Effector CD4-positive, alpha-beta T cell (primary cell): Measurements from ENCODE around the gene RWDD4.
"Not testable (repeated sequence)": the region's sequence is repeated elsewhere in the genome, so short reads cannot be mapped to it uniquely, and the experiment has no call there.

Experiments
- DNase-seq: peaks from one replicate; pipeline ENCODE4 v3.0.0-alpha.2; 2020

RWDD4 gene

GRCh38 chr4:183635321-183635720 is 23.7 kb downstream of the RWDD4 start:
- DNase-seq: no peak

DNA sequence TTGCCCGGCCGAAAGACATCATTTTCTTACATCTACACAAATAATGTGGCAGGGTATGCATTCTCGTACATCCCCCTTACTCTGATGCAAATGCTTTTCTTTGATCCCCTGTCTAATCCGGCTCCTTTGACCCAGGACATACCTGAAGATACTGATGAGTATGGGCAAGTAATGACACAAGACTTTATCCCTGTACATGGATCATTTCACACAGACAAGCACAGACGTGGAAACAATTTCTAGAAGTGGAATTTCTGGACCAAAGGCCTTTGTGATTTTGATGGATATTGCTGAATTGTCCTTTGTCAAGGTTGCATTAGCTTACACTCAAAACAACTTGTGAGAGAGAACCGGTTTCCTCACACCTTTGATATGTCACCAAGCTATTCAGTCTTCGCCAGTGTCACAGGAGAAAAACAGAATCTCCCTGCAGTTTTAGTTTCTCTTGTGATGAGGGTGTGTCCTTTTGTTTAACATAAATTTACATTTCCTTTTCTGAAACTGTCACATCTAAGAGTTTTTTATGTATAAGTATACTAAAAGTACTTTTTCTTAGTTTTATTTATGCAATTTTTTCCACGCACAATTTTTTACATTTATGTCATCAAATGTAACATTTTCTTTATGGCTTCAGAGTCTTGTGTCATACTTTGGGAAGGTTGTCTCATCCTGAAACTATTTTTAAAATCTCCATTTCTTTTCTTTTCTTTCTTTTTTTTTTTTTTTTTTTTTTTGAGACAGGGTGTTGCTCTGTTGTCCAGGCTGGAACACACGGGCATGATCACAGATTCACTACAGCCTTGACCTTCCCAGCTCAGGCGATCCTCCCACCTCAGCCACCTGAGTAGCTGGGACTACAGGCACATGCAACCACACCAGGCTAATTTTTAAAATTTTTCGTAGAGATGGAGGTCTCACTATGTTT is 25.2 kb downstream of the RWDD4 start:
- no peak for DNase-seq

DNA sequence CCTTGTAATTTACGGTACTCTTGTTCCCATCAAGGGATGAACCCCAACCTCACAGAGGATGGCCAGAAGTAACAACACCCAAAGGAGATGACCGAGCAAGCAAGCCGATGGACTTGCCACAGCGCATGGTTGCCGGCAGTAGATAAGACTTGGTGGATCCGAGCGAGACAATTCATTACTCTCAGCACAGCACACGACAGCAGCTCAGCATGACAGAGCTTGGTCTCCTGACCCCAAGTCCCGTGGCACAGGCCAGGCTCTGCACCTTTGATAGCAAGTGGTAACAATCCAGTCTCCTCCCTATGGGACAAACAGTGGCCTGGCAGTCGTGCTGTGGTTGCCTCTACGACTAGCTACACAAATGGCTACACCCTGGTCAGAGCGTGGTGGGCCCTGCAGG is 26.3 kb downstream of the RWDD4 start:
- no peak for DNase-seq

DNA sequence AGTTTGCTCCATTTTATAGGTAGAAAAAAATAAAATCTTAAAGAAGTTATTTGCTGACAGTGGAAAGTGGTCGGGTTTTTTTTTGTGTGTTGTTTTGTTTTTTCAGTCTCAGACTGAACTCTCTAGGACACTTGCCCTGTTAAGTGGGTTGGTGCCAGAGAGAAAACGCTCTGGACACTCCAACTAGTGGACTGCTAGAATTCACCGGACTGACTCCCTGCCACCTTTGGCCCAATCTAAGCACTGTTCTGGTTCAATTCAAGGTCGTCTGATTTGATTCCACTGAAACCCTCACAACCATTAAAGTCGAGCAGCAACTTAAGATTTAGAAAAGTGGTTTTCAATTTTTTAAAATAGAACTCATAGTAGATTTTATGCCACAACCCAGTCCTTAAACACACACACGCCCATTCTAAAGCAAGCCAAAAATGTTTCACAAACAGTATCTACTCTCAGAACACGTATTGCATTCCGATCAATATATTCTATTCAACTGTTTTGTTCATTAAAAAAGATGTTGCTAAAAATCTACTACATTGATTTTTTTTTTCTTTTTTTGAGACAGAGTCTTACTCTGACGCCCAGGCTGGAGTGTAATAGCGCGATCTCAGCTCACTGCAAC is 27.3 kb downstream of the RWDD4 start:
- no peak for DNase-seq

DNA sequence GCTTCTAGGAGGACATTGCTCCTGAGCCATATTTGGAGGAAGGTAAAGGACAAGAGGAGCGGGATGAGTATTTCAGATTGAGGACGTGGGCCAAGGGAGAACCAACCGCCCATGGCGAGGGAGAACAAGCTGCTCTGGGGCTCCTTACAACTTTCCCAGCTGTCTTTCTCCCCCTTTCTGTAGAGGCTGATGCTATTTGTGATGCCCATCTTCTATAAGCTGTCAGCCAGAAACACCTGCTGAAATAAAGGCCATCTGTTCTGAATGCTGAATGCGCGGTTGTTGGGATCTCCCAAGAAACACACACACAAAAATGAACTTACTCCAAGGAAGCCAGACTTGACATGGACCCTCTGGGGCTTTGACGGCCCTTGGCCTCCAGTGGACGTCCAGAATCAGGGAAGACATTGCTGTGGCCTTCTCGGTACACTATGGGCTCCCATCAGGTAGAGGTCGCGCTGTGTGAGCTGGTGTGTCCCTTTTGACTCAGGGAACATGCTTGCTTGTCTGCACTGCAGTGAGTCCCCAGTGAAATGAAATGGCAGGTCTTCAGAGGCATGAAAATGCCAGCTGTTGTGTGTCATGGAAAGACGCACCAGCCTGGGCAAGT is 30.9 kb downstream of the RWDD4 start:
- no peak for DNase-seq

- DNase-seq: not testable (repeated sequence)
Observed at GRCh38 chr4:183627286-183627685, 31.7 kb downstream of the RWDD4 start.

GRCh38 chr4:183626168-183626567 is 32.8 kb downstream of the RWDD4 start:
- DNase-seq: no peak

DNA sequence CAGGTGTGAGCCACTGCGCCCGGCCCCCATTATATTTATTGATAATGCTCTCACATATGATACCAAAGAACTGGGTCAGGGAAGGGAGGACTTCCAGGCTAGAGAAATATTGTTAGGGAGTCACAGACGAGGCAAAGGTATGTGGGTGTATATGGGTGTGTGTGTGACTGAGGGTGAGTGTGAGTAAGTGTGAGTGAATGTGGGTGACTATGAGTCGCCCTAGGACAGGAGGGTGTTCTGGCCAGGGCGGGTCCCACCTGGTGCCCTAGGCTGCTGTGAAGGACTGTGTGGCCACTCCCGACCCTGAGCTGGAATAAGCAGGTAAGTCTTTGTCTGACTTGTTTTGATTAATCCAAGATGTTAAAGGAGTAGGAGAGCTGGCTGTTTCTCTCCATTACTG is 34.4 kb downstream of the RWDD4 start:
- no peak for DNase-seq

DNA sequence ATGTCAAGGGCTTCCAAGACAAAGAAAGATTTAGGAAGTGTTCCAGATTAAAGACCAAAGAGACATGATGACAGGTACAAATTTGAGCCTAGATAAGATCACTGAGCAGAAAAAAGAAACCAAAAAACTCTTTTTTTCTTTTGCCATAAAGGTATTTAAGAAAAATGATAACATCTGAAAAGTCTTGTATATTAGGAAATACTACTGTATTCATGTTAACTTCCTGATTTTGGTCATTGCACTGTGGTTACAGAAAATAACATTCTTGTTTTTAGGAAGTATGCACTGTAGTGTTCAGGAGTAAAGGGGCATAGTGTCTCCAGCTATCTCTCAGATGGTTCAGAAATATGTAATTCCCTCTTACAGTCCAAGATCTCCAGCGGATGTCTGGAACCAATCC is 37.1 kb downstream of the RWDD4 start:
- no peak for DNase-seq

DNA sequence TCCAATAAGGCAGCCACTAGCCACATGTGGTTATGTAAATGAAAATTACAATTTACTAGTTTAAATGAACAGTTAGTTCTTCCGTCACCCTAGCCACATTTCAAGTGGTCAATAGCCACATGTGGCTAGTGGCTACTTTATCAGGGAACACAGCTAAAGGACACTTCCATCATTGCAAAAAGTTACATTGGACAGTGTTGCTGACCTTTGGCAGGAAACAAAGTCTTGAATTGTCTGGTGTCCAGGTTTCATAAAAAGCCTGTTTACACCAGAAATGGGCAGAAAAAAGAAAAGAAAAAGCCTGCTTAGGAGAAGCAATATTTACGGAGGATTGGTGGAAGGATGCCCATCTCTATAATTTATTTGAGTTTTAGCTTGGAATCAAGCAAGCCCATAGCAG is 38.6 kb downstream of the RWDD4 start:
- DNase-seq: no peak

DNA sequence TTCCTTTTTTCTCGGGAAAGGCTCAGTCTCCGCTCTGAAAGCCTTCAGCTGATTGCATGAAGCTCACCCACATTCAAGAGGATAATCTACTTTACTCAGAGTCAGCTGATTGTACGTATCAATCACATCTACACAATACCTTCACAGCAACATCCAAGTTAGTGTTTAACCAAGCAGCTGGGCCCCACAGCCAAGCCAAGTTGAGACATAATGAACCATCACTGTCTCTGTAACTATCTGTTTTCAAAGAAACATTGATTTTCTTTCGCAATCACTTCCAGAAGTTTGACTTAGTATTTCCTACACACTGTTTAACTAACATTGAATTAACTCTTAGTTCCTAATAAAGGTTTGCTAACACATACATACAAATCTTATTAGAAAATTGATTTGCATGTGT is 40.3 kb downstream of the RWDD4 start:
- DNase-seq: no peak

- no peak for DNase-seq
Observed at GRCh38 chr4:183617075-183617474, 41.9 kb downstream of the RWDD4 start.

GRCh38 chr4:183612329-183613250 is 46.4 kb downstream of the RWDD4 start:
- DNase-seq: no peak

- DNase-seq: no peak
Observed at GRCh38 chr4:183611210-183611830, 47.7 kb downstream of the RWDD4 start.

DNA sequence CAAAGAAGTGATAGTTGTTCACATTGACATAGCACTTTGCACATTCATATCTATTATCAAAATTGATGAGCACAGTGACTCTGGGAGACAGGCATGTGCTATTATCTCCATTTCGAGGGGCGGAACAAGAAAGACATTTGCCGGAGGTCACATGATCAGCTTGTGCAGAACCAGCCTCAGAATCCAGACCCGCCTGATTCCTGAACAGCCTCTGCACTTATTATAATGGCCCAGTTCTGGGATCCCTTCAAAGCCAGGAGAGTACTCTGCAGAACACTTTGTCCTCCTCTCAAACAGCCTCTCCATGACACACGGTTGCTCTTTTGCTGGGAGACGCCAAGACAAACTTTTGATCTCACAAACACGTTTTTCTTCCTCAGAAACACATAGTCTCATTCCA is 48.4 kb downstream of the RWDD4 start:
- DNase-seq: no peak

DNA sequence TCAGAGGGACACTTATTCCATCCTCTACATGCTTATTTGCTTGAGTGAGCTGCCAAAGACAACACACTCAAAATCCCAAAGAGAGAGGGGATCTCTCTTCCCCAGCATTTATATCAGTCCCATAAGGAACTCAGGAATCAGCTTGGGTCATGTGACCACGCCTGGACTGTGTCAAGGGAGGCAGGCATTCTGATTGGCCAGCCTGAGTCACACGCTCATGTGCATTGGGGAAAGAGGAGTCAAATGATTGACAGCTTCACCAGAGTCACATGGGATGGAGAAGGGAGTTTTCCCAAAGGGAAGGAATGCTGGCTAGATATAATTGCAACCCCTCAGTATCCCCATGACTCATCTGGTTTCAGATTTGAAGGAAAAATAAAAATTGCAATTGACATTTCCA is 49.0 kb downstream of the RWDD4 start:
- DNase-seq: no peak

DNA sequence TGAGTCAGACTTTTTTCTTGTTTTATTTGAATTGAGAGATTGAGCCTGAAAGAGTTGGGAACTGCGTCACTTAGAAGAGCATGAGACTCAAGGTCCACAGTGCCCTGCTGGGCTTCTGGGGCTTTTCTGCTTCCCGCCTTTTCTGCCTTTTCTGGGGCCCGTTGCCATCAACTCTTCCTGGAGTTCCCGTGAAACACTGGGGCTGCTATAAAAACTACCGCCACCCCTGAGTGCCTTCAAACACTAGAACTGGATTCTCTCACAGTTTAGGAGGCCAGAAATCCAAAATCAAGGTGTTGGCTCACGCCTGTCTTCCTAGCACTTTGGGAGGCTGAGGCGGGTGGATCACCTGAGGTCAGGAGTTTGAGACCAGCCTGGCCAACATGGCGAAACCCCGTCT is 49.8 kb downstream of the RWDD4 start:
- no peak for DNase-seq

DNA sequence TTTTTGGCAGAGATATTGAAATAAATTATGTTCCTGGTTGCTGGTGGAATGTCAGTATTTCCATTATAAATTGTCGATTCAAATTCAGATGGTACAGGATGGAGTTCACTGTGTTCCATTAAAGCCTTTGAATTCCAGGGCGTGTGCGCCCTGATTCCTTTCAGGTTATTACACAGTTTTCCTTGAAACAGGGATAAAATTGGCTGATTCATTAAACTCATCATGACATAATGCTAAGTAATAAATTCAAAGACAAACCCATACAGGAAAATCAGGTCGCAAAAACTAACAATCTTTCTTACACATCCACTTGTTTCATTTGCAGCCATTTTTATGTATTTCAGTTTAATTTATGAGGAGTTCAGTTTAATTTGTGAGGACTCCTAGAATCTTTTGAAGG is 51.1 kb downstream of the RWDD4 start:
- DNase-seq: no peak

DNA sequence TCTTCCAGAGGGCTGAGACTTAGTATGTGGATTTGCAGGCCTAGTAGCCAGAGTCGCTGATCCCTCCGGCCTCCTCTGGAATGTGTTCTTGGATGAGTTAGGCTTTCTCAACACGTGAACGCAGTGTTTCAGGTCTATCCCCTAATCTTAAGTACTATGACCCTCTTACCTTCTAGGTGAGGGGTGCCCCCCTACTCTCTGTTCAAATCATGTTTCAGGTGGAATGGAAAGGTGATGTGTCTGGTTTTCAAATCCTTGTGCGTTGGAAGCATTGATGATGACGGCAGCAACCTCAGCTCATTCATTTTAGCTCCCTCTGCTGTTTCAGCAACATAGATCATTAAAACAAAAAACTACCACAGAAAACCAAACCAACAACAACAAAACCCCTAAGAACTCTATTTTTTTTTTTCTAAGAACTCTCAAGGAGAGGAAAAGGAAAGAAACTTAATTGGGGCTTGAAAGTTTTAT is 56.4 kb downstream of the RWDD4 start:
- no peak for DNase-seq

DNA sequence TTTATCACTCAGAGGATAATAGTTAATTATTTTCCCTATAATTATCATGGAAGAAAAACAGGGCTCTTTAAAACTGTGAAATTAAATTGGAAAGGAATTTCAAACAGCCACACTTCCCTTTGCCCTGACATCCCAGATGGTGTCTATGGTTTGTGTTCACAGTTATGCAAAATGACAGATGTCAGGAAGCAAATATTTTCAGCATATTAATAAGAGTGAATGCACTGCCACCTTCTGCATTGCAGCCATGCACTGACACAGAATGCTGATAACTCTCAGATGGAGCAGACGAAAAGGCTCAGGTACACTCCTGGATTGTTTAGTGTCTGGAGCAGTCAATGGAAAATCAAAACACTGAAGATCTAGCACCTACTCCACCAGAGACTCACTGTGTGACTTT is 57.6 kb downstream of the RWDD4 start:
- DNase-seq: no peak

DNA sequence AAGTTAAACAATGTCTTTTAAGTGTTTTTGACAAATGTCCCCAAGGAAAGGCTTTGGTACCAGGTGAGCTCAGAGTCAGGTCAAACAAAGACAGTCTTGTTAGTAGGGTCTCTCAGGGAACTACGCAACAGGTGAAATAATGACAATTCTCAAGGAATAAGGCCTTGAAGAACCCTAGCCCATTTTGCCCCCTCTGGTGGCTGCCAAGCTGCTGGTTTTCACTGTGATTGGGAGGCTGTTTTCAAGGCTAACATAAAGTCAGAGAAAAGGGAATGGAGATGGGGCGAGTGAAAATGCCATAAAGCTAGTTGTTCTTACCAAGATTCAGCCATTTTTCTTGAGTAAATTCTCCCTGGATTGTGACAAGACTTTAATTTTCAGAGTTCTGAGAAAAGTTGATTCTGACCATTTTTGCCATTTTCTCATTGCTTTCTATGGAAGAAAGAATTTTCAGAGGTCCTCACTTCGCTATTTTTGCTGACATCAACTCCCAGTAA is 58.7 kb downstream of the RWDD4 start:
- DNase-seq: no peak

GRCh38 chr4:183599690-183600089 is 59.3 kb downstream of the RWDD4 start:
- no peak for DNase-seq
